Activated naive CD4-positive, alpha-beta T cell treated with anti-CD3 and anti-CD28 coated beads, Interleukin-2, amount 50 U/mL, for 24 hours (primary cell): ENCODE measurements around the gene CPNE6.

Experiments
- H3K27ac Mint-ChIP-seq: one replicate; pipeline ENCODE4 v1.8.0; 2021; ENCODE audit warnings: mild to moderate bottlenecking, mixed read lengths
- H3K27me3 Mint-ChIP-seq: one replicate; pipeline ENCODE4 v1.8.0; 2021; ENCODE audit warnings: mixed read lengths
- H3K36me3 Mint-ChIP-seq: one replicate; pipeline ENCODE4 v1.8.0; 2021; ENCODE audit warnings: mixed read lengths
- H3K4me1 Mint-ChIP-seq: one replicate; pipeline ENCODE4 v1.8.0; 2021; ENCODE audit warnings: mixed read lengths
- H3K4me3 Mint-ChIP-seq: one replicate; pipeline ENCODE4 v1.8.0; 2021; ENCODE audit warnings: mild to moderate bottlenecking, mixed read lengths
- H3K9me3 Mint-ChIP-seq: one replicate; pipeline ENCODE4 v1.8.0; 2021; ENCODE audit warnings: mixed read lengths

Gene CPNE6

GRCh38 chr14:24060984-24061913, 10.1 kb upstream of the CPNE6 start:
- no peaks in the 10 kb centered on the region for H3K27me3 Mint-ChIP-seq
- no peak overlapping the region for H3K4me3 Mint-ChIP-seq
- H3K27ac Mint-ChIP-seq: no peak overlapping the region
- no peaks in the 10 kb centered on the region for H3K36me3 Mint-ChIP-seq
- no peaks in the 10 kb centered on the region for H3K4me1 Mint-ChIP-seq
- no peaks in the 10 kb centered on the region for H3K9me3 Mint-ChIP-seq

- Mint-ChIP-seq H3K36me3 (no peaks in the 10 kb centered on the region), H3K4me1 (no peaks in the 10 kb centered on the region), H3K27me3 (no peaks in the 10 kb centered on the region), H3K9me3 (no peaks in the 10 kb centered on the region), H3K27ac (no peak overlapping the region), H3K4me3 (no peak overlapping the region)
Measured at GRCh38 chr14:24062216-24062980, 9.0 kb upstream of the CPNE6 start.

DNA sequence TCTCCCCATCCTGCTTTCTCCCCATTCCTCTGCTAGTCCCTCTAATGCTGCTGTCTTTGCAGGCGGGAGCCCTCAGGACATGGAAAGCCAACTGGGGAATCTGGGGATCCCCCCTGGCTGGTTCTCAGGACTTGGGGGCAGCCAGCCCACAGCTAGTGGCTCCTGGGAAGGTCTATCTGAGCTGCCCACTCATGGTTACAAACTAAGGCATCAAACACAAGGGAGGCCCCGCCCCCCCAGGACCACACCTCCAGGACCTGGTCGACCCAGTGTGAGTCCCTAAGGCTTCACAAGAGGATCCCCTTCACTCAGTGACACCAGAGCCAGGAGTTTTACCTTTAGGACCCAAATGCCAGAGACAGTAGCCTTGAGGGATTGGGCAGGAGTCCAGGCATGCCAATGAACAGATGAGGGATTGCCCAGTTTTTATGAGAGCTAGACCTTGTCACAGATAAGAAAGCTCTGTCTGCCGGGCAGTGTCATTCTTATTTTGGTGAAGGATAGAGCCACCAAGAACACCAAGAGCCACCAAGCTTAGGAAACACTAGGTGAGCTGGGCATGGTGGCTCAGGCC, 8.0 kb upstream of the CPNE6 start:
- no peaks in the 10 kb centered on the region for H3K27me3 Mint-ChIP-seq
- no peak overlapping the region for H3K27ac Mint-ChIP-seq
- no peaks in the 10 kb centered on the region for H3K4me1 Mint-ChIP-seq
- no peaks in the 10 kb centered on the region for H3K9me3 Mint-ChIP-seq
- H3K4me3 Mint-ChIP-seq: no peak overlapping the region
- H3K36me3 Mint-ChIP-seq: no peaks in the 10 kb centered on the region

- no peaks in the 10 kb centered on the region for H3K27me3 Mint-ChIP-seq
- no peak overlapping the region for H3K4me3 Mint-ChIP-seq
- H3K4me1 Mint-ChIP-seq: no peaks in the 10 kb centered on the region
- H3K9me3 Mint-ChIP-seq: no peaks in the 10 kb centered on the region
- no peaks in the 10 kb centered on the region for H3K36me3 Mint-ChIP-seq
- H3K27ac Mint-ChIP-seq: no peak overlapping the region
Measured at GRCh38 chr14:24064091-24064795, 7.1 kb upstream of the CPNE6 start.

DNA sequence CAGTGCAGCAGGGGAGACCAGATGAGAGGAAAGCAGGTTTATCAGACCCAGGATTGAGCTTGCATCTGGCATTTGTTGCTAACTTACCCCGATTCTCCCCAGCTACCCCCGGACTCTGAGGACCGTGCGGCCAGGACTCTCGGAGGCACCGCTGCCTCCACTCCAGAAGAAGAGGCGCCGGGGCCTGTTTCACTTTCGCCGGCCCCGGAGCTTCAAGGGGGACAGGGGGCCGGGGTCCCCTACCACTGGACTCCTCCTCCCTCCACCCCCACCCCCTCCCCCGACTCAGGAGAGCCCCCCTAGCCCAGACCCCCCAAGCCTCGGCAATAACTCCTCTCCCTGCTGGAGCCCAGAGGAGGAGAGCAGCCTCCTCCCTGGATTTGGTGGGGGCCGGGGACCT, 6.5 kb upstream of the CPNE6 start:
- Mint-ChIP-seq H3K4me1 (no peaks in the 10 kb centered on the region), H3K9me3 (no peaks in the 10 kb centered on the region), H3K4me3 (no peak overlapping the region), H3K27ac (no peak overlapping the region), H3K36me3 (no peaks in the 10 kb centered on the region), H3K27me3 (no peaks in the 10 kb centered on the region)

GRCh38 chr14:24065408-24065807, 6.0 kb upstream of the CPNE6 start:
- no peaks in the 10 kb centered on the region for H3K27me3 Mint-ChIP-seq
- no peaks in the 10 kb centered on the region for H3K4me1 Mint-ChIP-seq
- no peaks in the 10 kb centered on the region for H3K36me3 Mint-ChIP-seq
- no peak overlapping the region for H3K4me3 Mint-ChIP-seq
- H3K27ac Mint-ChIP-seq: no peak overlapping the region
- no peaks in the 10 kb centered on the region for H3K9me3 Mint-ChIP-seq

DNA sequence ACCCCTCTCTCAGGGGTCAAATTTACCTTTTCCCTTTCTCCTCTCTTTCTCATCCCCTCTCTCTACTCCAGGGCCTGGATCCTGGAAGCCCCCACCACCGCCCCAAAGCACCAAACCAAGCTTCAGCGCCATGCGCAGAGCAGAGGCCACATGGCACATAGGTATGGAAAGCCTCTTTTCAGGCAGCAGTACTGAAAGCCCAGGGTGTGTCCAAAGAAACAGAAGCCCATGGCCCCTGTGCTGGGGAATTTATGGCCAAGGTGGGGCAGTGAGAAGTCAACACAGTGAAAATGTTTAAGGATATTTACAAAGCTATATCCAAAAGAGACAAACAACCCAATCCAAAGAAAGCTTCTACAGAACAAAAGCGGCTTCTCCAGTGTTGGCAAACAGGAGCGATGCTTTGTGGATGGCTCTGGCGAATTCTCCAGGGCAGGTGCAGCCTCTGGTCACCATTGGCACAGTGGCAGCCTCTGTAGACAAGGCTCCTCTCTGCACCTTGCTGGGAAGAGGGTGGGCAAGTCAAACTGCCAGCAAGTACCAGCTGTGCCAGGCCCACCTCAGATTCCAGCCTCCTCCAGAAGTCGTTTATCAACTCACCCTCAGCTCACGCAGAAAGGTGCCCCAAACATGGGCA, 4.7 kb upstream of the CPNE6 start:
- H3K9me3 Mint-ChIP-seq: no peaks in the 10 kb centered on the region
- no peaks in the 10 kb centered on the region for H3K27me3 Mint-ChIP-seq
- H3K4me1 Mint-ChIP-seq: peaks cover 6% of the 10 kb centered on the region
- H3K36me3 Mint-ChIP-seq: no peaks in the 10 kb centered on the region
- H3K4me3 Mint-ChIP-seq: no peak overlapping the region
- no peak overlapping the region for H3K27ac Mint-ChIP-seq

DNA sequence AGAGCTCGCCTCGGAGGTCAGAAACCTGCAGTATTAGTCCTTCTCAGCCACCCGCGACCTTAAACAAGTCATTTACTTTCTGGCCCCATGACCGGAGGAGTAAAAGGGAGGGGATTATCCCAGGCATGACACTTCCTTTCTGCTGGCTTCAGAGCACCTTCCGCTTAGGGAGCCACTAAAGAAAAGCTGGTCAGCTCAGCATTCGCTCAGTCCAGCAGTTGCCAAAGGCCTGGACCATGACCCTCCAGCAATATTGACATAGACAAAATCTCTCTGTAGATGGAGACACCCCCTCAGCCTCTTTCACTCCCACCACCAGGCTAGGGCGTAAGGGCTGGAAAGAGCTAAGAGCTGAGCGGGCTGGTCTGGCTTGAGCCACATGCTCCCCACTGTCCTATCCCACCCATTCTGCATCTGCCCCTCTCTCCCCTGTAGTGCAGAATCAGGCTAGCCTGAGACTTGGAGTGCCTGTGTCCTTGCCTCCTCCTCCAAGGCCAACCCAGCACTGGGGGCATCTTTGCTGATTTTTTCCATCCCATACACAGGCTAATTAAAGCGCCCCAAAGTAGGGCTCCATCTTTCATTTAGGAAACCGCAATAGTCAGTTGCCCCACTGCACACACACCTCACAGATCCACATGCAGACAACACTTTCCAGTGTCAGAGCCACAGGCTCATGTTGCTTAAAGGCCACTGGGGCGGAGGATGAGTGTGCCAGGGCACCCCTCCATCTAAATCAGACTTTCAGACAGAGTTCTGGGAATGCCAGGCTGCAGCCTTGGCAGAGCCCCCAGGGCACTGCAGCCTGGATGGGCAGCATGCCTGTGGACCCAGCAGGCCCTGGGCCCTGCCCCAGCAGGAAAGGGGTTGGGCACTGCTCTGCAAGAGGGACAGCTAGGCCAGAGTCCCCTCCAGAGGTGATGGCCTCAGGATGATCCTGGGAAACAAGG, 4.0 kb upstream of the CPNE6 start:
- no peak overlapping the region for H3K27ac Mint-ChIP-seq
- H3K27me3 Mint-ChIP-seq: no peaks in the 10 kb centered on the region
- H3K36me3 Mint-ChIP-seq: no peaks in the 10 kb centered on the region
- H3K9me3 Mint-ChIP-seq: no peaks in the 10 kb centered on the region
- H3K4me3 Mint-ChIP-seq: no peak overlapping the region
- H3K4me1 Mint-ChIP-seq: peaks cover 6% of the 10 kb centered on the region

DNA sequence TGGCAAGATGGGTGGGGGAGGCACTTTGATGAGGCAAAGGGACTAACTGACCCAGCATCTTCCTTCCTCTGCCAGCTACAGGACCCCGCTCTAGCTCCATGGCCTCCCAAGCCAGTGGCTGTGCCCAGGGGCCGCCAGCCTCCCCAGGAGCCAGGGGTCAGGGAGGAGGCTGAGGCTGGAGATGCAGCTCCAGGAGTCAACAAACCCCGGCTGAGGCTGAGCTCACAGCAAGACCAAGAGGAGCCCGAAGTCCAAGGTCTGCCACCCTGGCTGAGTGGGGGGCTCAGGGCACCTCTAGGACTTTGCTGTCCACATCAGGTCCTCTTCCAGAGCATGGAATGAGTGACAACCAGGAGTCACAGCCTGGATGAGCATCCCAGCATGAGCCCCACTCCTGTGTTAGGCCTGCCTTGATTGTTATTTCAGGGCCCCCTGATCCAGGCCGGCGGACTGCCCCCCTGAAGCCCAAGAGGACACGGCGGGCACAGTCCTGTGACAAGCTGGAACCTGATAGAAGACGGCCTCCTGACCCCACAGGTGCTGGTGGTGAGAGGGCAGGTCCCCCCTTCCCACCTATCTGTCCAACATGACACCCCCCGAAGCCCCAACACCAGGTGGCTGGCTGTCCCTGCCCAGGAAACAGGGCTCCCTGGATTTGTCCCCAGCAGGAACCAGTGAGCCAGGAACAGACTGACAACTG, 2.5 kb upstream of the CPNE6 start:
- H3K4me1 Mint-ChIP-seq: peaks cover 6% of the 10 kb centered on the region
- no peaks in the 10 kb centered on the region for H3K36me3 Mint-ChIP-seq
- no peak overlapping the region for H3K4me3 Mint-ChIP-seq
- H3K9me3 Mint-ChIP-seq: no peaks in the 10 kb centered on the region
- no peak overlapping the region for H3K27ac Mint-ChIP-seq
- H3K27me3 Mint-ChIP-seq: no peaks in the 10 kb centered on the region

GRCh38 chr14:24069411-24069735, 2.0 kb upstream of the CPNE6 start:
- H3K4me3 Mint-ChIP-seq: no peak overlapping the region
- no peaks in the 10 kb centered on the region for H3K36me3 Mint-ChIP-seq
- H3K27me3 Mint-ChIP-seq: no peaks in the 10 kb centered on the region
- peaks cover 6% of the 10 kb centered on the region for H3K4me1 Mint-ChIP-seq
- no peaks in the 10 kb centered on the region for H3K9me3 Mint-ChIP-seq
- no peak overlapping the region for H3K27ac Mint-ChIP-seq

DNA sequence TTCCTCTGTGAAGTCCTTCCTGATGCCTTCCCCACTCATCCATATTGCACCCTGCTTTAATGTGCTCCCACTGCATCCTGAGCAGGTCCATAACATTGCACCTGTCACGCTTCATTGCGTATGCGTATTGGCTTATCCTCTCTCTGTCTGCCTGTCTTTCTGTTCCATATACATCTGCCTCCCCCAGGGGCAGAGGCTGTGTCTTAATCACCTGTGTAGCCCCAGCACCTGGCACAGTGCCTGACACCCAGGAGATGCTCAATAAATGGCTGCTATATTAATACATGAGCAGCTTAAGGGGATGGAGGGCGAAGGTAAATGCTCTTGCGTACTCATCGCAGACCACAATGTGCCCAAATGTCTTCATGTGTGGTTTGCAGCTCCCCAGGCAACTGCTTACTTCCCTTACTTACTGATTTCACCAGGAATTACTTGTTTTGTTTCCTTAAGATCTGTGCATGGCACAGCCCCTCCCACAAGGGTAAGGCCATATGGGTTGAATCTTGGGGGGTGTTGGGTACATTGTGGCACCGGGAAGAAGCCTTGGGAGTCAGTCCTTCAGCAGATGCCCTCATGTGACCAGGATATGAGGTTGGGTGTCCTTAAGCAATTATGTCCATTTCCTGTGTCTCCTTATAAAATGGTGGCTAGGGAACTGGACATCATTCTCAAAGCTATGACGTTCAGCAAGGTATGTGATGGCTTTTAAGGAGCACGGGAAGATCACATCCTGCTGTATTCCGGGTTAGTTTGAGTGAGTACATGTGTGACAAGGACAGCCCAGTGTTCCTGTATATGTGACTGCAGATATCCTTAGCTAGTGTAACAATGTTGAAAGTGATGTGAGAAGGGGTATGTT, 848 bp upstream of the CPNE6 start:
- Mint-ChIP-seq H3K27me3 (no peaks in the 10 kb centered on the region), H3K36me3 (no peaks in the 10 kb centered on the region), H3K4me3 (no peak overlapping the region), H3K4me1 (peaks cover 6% of the 10 kb centered on the region), H3K27ac (no peak overlapping the region), H3K9me3 (no peaks in the 10 kb centered on the region)

GRCh38 chr14:24071836-24072430, 571 bp downstream of the CPNE6 start:
- H3K27ac Mint-ChIP-seq: no peak overlapping the region
- H3K4me1 Mint-ChIP-seq: peaks cover 6% of the 10 kb centered on the region
- no peaks in the 10 kb centered on the region for H3K9me3 Mint-ChIP-seq
- no peaks in the 10 kb centered on the region for H3K27me3 Mint-ChIP-seq
- H3K36me3 Mint-ChIP-seq: no peaks in the 10 kb centered on the region
- no peak overlapping the region for H3K4me3 Mint-ChIP-seq

- no peaks in the 10 kb centered on the region for H3K27me3 Mint-ChIP-seq
- H3K4me3 Mint-ChIP-seq: no peak overlapping the region
- H3K9me3 Mint-ChIP-seq: no peaks in the 10 kb centered on the region
- H3K4me1 Mint-ChIP-seq: peaks cover 6% of the 10 kb centered on the region
- no peak overlapping the region for H3K27ac Mint-ChIP-seq
- H3K36me3 Mint-ChIP-seq: no peaks in the 10 kb centered on the region
Measured at GRCh38 chr14:24072436-24072835, 1.1 kb downstream of the CPNE6 start.
